ENCODE measurements around the gene DCLK3. TPM values are rescaled to one million over a fixed set of nuclear protein-coding genes. Genes with fewer than 3 reads are reported as not detected.

DCLK3 gene
- total and polyA plus RNA-seq, 2 of the 4 experiments (the other 2 are of a cell fraction), result not detected

DNA sequence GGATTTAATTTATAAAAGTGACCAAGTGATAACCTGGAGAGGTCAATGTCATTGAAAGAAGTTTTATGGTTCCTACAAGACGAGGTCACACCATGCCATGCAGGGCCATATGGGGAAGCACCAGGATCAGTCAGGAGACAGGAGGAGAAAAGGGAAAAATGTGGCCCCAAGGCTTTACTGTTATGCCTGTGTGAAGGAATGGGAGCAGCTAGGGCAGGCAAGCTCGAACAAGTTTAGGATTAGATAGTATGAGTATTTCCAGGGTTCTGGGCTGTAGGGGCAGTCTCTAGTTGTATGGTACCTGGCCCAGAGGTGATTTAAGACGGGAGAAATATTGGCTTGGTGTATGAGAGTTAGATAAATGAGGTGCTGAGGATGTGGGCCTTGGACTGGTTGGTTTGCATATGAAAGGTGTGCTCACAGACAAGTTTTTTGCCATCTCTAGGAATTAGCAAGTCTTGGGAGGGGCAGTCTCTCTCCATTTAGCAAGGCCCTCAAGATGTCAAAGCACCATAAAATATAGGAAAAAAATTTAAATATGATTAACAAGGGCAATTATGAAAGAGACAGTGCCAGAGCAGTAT is 36.3 kb upstream of the DCLK3 start:
- no peak overlapping the region for H2AK5ac ChIP-seq (ENCODE audit: low read depth, low read length)
- H2BK120ac ChIP-seq (ENCODE audit: low read depth, low read length), result no peak overlapping the region
- no peak overlapping the region for H2BK15ac ChIP-seq (ENCODE audit: low read depth, low read length)
- H3K18ac ChIP-seq (ENCODE audit: low read depth, low read length), result no peak overlapping the region
- CTCF ChIA-PET, result no interaction called here
- no peak for ATAC-seq (ENCODE audit: low read depth)
- dilution Hi-C loops (cut with HindIII; ENCODE audit: low sequenced_read_pairs, unreplicated experiment) (no loop called here), in situ Hi-C loops (cut with MboI; ENCODE audit: low sequenced_read_pairs) (no loop called here), intact Hi-C loops (cut with micrococcal nuclease) (no loop called here)
- H3K4me3 ChIP-seq (ENCODE audit: insufficient read depth, low read depth, low read length), result no peak overlapping the region
- no peak overlapping the region for H3K23ac ChIP-seq (ENCODE audit: low read depth, low read length)
- no peaks in the 10 kb centered on the region for H3K27me3 ChIP-seq (ENCODE audit: control insufficient read depth, insufficient read depth, low read length)
- no peak overlapping the region for H3K27ac ChIP-seq (ENCODE audit: insufficient read depth, low read length)
- TF ChIP-seq, protein P1, sequence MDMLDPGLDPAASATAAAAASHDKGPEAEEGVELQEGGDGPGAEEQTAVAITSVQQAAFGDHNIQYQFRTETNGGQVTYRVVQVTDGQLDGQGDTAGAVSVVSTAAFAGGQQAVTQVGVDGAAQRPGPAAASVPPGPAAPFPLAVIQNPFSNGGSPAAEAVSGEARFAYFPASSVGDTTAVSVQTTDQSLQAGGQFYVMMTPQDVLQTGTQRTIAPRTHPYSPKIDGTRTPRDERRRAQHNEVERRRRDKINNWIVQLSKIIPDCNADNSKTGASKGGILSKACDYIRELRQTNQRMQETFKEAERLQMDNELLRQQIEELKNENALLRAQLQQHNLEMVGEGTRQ (IDR thresholded peaks at IDR 0.05; ENCODE audit: low read depth, low read length), result no peak
- no peak for TF ChIP-seq CHD1 (IDR thresholded peaks at IDR 0.05; ENCODE audit: low read depth, low read length)
- TF ChIP-seq, protein P2, sequence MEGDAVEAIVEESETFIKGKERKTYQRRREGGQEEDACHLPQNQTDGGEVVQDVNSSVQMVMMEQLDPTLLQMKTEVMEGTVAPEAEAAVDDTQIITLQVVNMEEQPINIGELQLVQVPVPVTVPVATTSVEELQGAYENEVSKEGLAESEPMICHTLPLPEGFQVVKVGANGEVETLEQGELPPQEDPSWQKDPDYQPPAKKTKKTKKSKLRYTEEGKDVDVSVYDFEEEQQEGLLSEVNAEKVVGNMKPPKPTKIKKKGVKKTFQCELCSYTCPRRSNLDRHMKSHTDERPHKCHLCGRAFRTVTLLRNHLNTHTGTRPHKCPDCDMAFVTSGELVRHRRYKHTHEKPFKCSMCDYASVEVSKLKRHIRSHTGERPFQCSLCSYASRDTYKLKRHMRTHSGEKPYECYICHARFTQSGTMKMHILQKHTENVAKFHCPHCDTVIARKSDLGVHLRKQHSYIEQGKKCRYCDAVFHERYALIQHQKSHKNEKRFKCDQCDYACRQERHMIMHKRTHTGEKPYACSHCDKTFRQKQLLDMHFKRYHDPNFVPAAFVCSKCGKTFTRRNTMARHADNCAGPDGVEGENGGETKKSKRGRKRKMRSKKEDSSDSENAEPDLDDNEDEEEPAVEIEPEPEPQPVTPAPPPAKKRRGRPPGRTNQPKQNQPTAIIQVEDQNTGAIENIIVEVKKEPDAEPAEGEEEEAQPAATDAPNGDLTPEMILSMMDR (conservative IDR thresholded peaks at IDR 0.05; ENCODE audit: low read depth, low read length), result no peak
- no peak for TF ChIP-seq NFE2L2 (IDR thresholded peaks at IDR 0.05; ENCODE audit: low read depth, low read length)
- TF ChIP-seq CEBPB (IDR thresholded peaks at IDR 0.05; ENCODE audit: low read depth, low read length), result no peak
- no peak for TF ChIP-seq SMC3 (IDR thresholded peaks at IDR 0.05; ENCODE audit: low read depth, low read length)
- TF ChIP-seq MAZ (IDR thresholded peaks at IDR 0.05; ENCODE audit: borderline replicate concordance, low read depth, low read length), result no peak
- no peak for TF ChIP-seq BHLHE40 (IDR thresholded peaks at IDR 0.05; ENCODE audit: low read depth, low read length)
- DNase-seq, result no peak
- no peak overlapping the region for H3K4ac ChIP-seq (ENCODE audit: low read depth, low read length)
- H3K36me3 ChIP-seq (ENCODE audit: control insufficient read depth, insufficient read depth, low read length), result no peaks in the 10 kb centered on the region
- no peak overlapping the region for H2AK9ac ChIP-seq (replicated peaks; ENCODE audit: low read depth, low read length, poor library complexity)
- POLR2A ChIA-PET (ENCODE audit: unreplicated experiment), result no interaction called here
- H3K4me2 ChIP-seq (ENCODE audit: low read depth, low read length), result no peak overlapping the region
- H4K91ac ChIP-seq (ENCODE audit: insufficient read depth, low read depth, low read length), result no peak overlapping the region
- H4K5ac ChIP-seq (ENCODE audit: low read depth, low read length), result no peak overlapping the region
- BruUV-seq (replicated peaks), result no TSS peak
- H2BK20ac ChIP-seq (ENCODE audit: low read depth, low read length), result no peak overlapping the region
- no peaks in the 10 kb centered on the region for H3K79me1 ChIP-seq (ENCODE audit: low read depth in 1 of 2, low read length in 2 of 2)
- H3K9me1 ChIP-seq (ENCODE audit: insufficient read depth, low read length), result no peaks in the 10 kb centered on the region
- H2AFZ ChIP-seq (replicated peaks; ENCODE audit: low read length, poor library complexity), result no peak overlapping the region
- no peaks in the 10 kb centered on the region for H3K4me1 ChIP-seq (ENCODE audit: control insufficient read depth, insufficient read depth, low read length)
- no peak overlapping the region for H3K14ac ChIP-seq (replicated peaks; ENCODE audit: low read depth, low read length)
- no peaks in the 10 kb centered on the region for H4K20me1 ChIP-seq (ENCODE audit: insufficient read depth, low read length)
- peaks cover 2% of the 10 kb centered on the region; the same call in 1 of the 2 replicates for H3K9me3 ChIP-seq (ENCODE audit: control insufficient read depth, insufficient read depth, low read length)
- H4K8ac ChIP-seq (ENCODE audit: low read depth in 2 of 2, low read length in 2 of 2), result no peak overlapping the region
- H3K56ac ChIP-seq (ENCODE audit: extremely low read depth, insufficient read depth, low read length), result no peak overlapping the region
- WGBS, 2 experiments (ENCODE audit: extremely low coverage in 2 of 2, insufficient read length in 1 of 2), result 7% methylated on average over 2 of the region's 3 CpGs; no CpG with 5 or more reads in 1 of the 2 experiments
- no peak overlapping the region for H2BK5ac ChIP-seq (ENCODE audit: low read depth, low read length, poor library complexity, severe bottlenecking)
- no peak overlapping the region for H3K9ac ChIP-seq (ENCODE audit: low read depth, low read length)
